Sigmoid colon (tissue), 7 donors: ENCODE results near the gene GPR26. TPM values are rescaled to one million over a fixed set of nuclear protein-coding genes. Genes with fewer than 3 reads are reported as not detected.

Experiments
- DNase-seq: peaks from one replicate; pipeline ENCODE4 v3.0.0-alpha.2; 2019
- H3K27ac ChIP-seq, 4 donors: fragments of 200-600 bp; sonication (generic); one replicate each; pipeline ENCODE4 v1.5.1; 2016 to 2019; ENCODE audit warnings: mild to moderate bottlenecking in 1 of 4
- H3K27me3 ChIP-seq, 3 donors: fragments of 200-600 bp; sonication (generic); one replicate each; pipeline ENCODE4 v1.5.1; 2019; ENCODE audit warnings: mild to moderate bottlenecking in 1 of 3
- H3K36me3 ChIP-seq, 4 donors: fragments of 200-600 bp; sonication (generic); one replicate each; pipeline ENCODE4 v1.5.1; 2016 to 2019
- H3K4me1 ChIP-seq, 4 donors: fragments of 200-600 bp; sonication (generic); one replicate each; pipeline ENCODE4 v1.5.1; 2017 to 2019
- H3K4me3 ChIP-seq, 4 donors: fragments of 200-600 bp; sonication (generic); one replicate each; pipeline ENCODE4 v1.5.1; 2017 to 2019; ENCODE audit warnings: mild to moderate bottlenecking in 2 of 4, moderate library complexity in 1 of 4
- H3K9me3 ChIP-seq, 4 donors: fragments of 200-600 bp in 3 of 4; sonication (generic) in 3 of 4; one replicate each; pipeline versions ENCODE4 v1.5.1 to v1.6.1; 2013 to 2019
- EP300 ChIP-seq, 4 donors: sonication (generic); formaldehyde crosslinking; IDR thresholded peaks; one replicate each; pipeline ENCODE4 v1.6.1; 2017; ENCODE audit warnings: antibody characterized with exemption in 4 of 4
- POLR2A ChIP-seq, 2 donors: fragments of 450-650 bp; IDR thresholded peaks; one replicate each; pipeline ENCODE4 v1.6.1; 2016; ENCODE audit warnings: antibody characterized with exemption in 2 of 2, mild to moderate bottlenecking in 2 of 2, moderate library complexity in 2 of 2
- POLR2AphosphoS5 ChIP-seq, 4 donors: sonication (generic); formaldehyde crosslinking; IDR thresholded peaks; one replicate each; pipeline ENCODE4 v1.6.1; 2017; ENCODE audit warnings: antibody characterized with exemption in 4 of 4
- WGBS, 2 donors: extraction: QIAGEN DNeasy Blood & Tissue Kit; methylation state at CpG; one replicate each; pipeline ENCODE4 v1.1.7; 2013; 5-methylcytosine and 5-hydroxymethylcytosine counted together
- intact Hi-C: fragments of 100-400 bp; cut with DNase I; formaldehyde crosslinking; loops from one replicate; pipeline ENCODE4 v1.15.1; 2023
- polyA plus RNA-seq, 3 donors: library from polyadenylated mRNA; stranded (reverse); fragments of 200-250 nt; gene quantifications; one replicate each; pipeline ENCODE4 v1.2.3, GENCODE V29; 2013
- total RNA-seq, 4 donors: library from RNA; depleted of rRNA; stranded (reverse); fragments of >200 nt; gene quantifications; one replicate each; pipeline ENCODE4 v1.1.0, GENCODE V29; 2016
- TF ChIP-seq, protein P1 (sequence below), 4 experiments: fragments of 450-650 bp in 3 of 4; fragments of 200-600 bp in 1 of 4; IDR thresholded peaks; one replicate each; pipeline ENCODE4 v1.5.1; 2016 to 2019; ENCODE audit warnings: antibody characterized with exemption in 4 of 4, mild to moderate bottlenecking in 3 of 4, moderate library complexity in 2 of 4
- donor health status: healthy with polysubstance abuse.
- donor health status: Bipolar disorder and iron deficiency.
- donor health status: healthy.

GPR26 gene
- total and polyA plus RNA-seq, 7 donors, result not detected

- H3K27me3 ChIP-seq, result no peaks in the 10 kb centered on the region
- no peak overlapping the region for H3K4me3 ChIP-seq
- intact Hi-C loops, result no loop called here
- WGBS, 2 donors, result 87 to 88% methylated on average over 4 of the region's 4 CpGs
- H3K27ac ChIP-seq, result no peak overlapping the region
- no peaks in the 10 kb centered on the region for H3K9me3 ChIP-seq
- TF ChIP-seq EP300 (IDR thresholded peaks at IDR 0.05) (no peak), POLR2AphosphoS5 (IDR thresholded peaks at IDR 0.05) (no peak), POLR2A (IDR thresholded peaks at IDR 0.05) (no peak)
- TF ChIP-seq, protein P1, sequence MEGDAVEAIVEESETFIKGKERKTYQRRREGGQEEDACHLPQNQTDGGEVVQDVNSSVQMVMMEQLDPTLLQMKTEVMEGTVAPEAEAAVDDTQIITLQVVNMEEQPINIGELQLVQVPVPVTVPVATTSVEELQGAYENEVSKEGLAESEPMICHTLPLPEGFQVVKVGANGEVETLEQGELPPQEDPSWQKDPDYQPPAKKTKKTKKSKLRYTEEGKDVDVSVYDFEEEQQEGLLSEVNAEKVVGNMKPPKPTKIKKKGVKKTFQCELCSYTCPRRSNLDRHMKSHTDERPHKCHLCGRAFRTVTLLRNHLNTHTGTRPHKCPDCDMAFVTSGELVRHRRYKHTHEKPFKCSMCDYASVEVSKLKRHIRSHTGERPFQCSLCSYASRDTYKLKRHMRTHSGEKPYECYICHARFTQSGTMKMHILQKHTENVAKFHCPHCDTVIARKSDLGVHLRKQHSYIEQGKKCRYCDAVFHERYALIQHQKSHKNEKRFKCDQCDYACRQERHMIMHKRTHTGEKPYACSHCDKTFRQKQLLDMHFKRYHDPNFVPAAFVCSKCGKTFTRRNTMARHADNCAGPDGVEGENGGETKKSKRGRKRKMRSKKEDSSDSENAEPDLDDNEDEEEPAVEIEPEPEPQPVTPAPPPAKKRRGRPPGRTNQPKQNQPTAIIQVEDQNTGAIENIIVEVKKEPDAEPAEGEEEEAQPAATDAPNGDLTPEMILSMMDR (IDR thresholded peaks at IDR 0.05), result no peak
- no peak for DNase-seq
- H3K4me1 ChIP-seq, result no peaks in the 10 kb centered on the region
- H3K36me3 ChIP-seq, result peaks cover 0 to 15% (median 0%) of the 10 kb centered on the region in 4 donors
Measured at GRCh38 chr10:123718544-123719060, 52.4 kb downstream of the GPR26 start.

GRCh38 chr10:123720536-123720935, 54.4 kb downstream of the GPR26 start:
- no peak for TF ChIP-seq POLR2A (IDR thresholded peaks at IDR 0.05)
- TF ChIP-seq EP300 (IDR thresholded peaks at IDR 0.05), result no peak
- TF ChIP-seq, protein P1 (IDR thresholded peaks at IDR 0.05), result no peak
- TF ChIP-seq POLR2AphosphoS5 (IDR thresholded peaks at IDR 0.05), result no peak
- WGBS, 2 donors, result 73 to 83% methylated on average over 3 of the region's 3 CpGs
- no peak overlapping the region for H3K4me3 ChIP-seq
- H3K36me3 ChIP-seq, result peaks cover 0 to 15% (median 0%) of the 10 kb centered on the region in 4 donors
- no peaks in the 10 kb centered on the region for H3K9me3 ChIP-seq
- no peak overlapping the region for H3K27ac ChIP-seq
- no peaks in the 10 kb centered on the region for H3K4me1 ChIP-seq
- intact Hi-C loops, result no loop called here
- DNase-seq, result no peak
- no peaks in the 10 kb centered on the region for H3K27me3 ChIP-seq

DNA sequence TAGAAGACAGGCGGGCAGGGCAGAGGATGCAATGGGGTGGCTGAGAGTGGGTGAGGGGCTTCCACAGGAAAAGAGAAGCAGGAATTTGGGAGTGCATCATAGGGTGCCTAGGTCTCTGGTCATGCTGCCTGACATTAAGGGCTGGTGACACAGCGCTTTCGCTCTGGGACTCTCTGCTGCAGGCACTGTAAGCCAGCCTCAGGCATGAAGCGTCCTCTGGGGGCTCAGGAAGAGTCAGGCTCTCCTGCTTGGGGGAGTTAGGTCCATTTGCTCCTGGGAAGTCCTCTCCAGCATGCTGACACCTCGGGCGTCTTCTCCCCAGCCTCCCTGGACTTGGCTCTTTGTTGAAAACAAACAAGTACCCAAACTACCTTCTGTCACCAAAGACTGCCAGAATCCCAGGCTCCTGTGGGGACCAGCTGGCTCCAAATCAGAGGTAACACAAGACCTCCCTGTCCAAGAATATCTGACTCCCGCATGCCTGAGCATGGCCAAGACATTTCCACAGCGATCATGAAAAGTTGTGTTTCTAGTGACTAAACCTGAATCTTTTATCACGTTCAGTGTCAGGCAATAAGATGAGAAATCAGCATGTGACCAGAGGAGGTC, 55.4 kb downstream of the GPR26 start:
- no peak overlapping the region for H3K4me3 ChIP-seq

DNA sequence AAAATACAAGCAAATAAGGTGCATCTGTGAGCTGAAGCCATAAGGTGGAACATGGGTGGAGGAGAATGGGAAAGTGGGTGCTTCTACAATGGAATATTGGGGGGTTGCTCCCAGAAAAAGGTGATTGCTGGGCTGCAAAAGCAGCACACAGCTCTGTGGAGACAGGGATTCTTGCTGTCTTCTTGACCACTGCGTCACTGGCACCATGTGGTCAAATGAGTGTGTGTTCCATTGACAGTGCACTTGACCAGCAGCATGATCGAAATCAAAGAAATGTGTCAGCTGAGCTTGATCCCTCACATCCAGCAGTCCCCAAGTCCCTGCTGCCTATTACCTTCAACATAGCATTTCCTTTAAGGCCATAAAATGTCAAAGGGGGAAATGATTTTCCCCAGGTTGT, 56.2 kb downstream of the GPR26 start:
- intact Hi-C loops, result no loop called here
- peaks cover 0 to 15% (median 0%) of the 10 kb centered on the region in 4 donors for H3K36me3 ChIP-seq
- H3K4me3 ChIP-seq, result no peak overlapping the region
- no peaks in the 10 kb centered on the region for H3K27me3 ChIP-seq
- DNase-seq, result no peak
- TF ChIP-seq, protein P1 (IDR thresholded peaks at IDR 0.05), result no peak
- TF ChIP-seq EP300 (IDR thresholded peaks at IDR 0.05) (no peak), POLR2AphosphoS5 (IDR thresholded peaks at IDR 0.05) (no peak), POLR2A (IDR thresholded peaks at IDR 0.05) (no peak)
- no peaks in the 10 kb centered on the region for H3K9me3 ChIP-seq
- H3K4me1 ChIP-seq, result no peaks in the 10 kb centered on the region
- 92 to 94% methylated on average over 2 of the region's 2 CpGs for WGBS, 2 donors
- no peak overlapping the region for H3K27ac ChIP-seq

More for the DNA sequence above, 55.4 kb downstream of the GPR26 start:
- peaks cover 0 to 15% (median 0%) of the 10 kb centered on the region in 4 donors for H3K36me3 ChIP-seq
- no peaks in the 10 kb centered on the region for H3K9me3 ChIP-seq
- TF ChIP-seq POLR2AphosphoS5 (IDR thresholded peaks at IDR 0.05), result no peak
- no peak for TF ChIP-seq POLR2A (IDR thresholded peaks at IDR 0.05)
- TF ChIP-seq, protein P1 (IDR thresholded peaks at IDR 0.05), result no peak
- no peak for TF ChIP-seq EP300 (IDR thresholded peaks at IDR 0.05)
- H3K27me3 ChIP-seq, result no peaks in the 10 kb centered on the region
- DNase-seq, result no peak
- no peaks in the 10 kb centered on the region for H3K4me1 ChIP-seq
- 84 to 89% methylated on average over 9 of the region's 9 CpGs for WGBS, 2 donors
- no peak overlapping the region for H3K27ac ChIP-seq
- intact Hi-C loops, result no loop called here
